HG03159 (cell line): ENCODE data around the gene GALM.

ENCODE experiments used
- ATAC-seq: cut with Tn5 transposase; IDR thresholded peaks from one replicate; pipeline ENCODE4 v1.9.1; 2021; ENCODE audit warnings: mild to moderate bottlenecking, moderate library complexity; ENCODE audit not compliant: unreplicated experiment

The GALM gene

GRCh38 chr2:38649176-38649728 is 16.7 kb upstream of the GALM start:
- ATAC-seq, result no peak

- ATAC-seq, result no peak
Observed at GRCh38 chr2:38650012-38650411, 15.9 kb upstream of the GALM start.

- no peak for ATAC-seq
Observed at GRCh38 chr2:38650717-38651116, 15.2 kb upstream of the GALM start.

- no peak for ATAC-seq
Observed at GRCh38 chr2:38652431-38653273, 13.3 kb upstream of the GALM start.

GRCh38 chr2:38653380-38653714 is 12.6 kb upstream of the GALM start:
- peak; percentile 27 for ATAC-seq

GRCh38 chr2:38653715-38654527 is 12.0 kb upstream of the GALM start:
- peak; percentile 48 for ATAC-seq

GRCh38 chr2:38654528-38655381 is 11.2 kb upstream of the GALM start:
- no peak for ATAC-seq

GRCh38 chr2:38655441-38655840 is 10.5 kb upstream of the GALM start:
- no peak for ATAC-seq

- ATAC-seq, result no peak
Observed at GRCh38 chr2:38656866-38657480, 8.9 kb upstream of the GALM start.

- no peak for ATAC-seq
Observed at GRCh38 chr2:38658613-38659012, 7.3 kb upstream of the GALM start.

GRCh38 chr2:38659115-38659514 is 6.8 kb upstream of the GALM start:
- ATAC-seq, result no peak

GRCh38 chr2:38660282-38660681 is 5.6 kb upstream of the GALM start:
- ATAC-seq, result no peak

GRCh38 chr2:38661306-38661705 is 4.6 kb upstream of the GALM start:
- no peak for ATAC-seq

- ATAC-seq, result peak; percentile 28
Observed at GRCh38 chr2:38666556-38666910, 619 bp downstream of the GALM start.

- no peak for ATAC-seq
Observed at GRCh38 chr2:38668092-38668491, 2.2 kb downstream of the GALM start.

- ATAC-seq, result no peak
Observed at GRCh38 chr2:38668779-38669479, 3.0 kb downstream of the GALM start.

GRCh38 chr2:38671303-38671702 is 5.4 kb downstream of the GALM start:
- no peak for ATAC-seq

GRCh38 chr2:38671946-38672345 is 6.0 kb downstream of the GALM start:
- no peak for ATAC-seq

GRCh38 chr2:38672445-38673391 is 6.8 kb downstream of the GALM start:
- ATAC-seq, result no peak
